HEK293 (cell line): ENCODE data around the gene KCNIP4.

Experiments
- CTCF ChIA-PET: fragments of 350-600 bp; formaldehyde crosslinking; extraction: SDS; loops from one replicate; lab custom pipeline; 2021; ENCODE audit warnings: antibody characterized with exemption; lab: Yijun Ruan, JAX
- POLR2A ChIA-PET: fragments of 300-600 bp; formaldehyde crosslinking; extraction: SDS; loops from one replicate; lab custom pipeline; 2020; ENCODE audit warnings: antibody characterized with exemption, inconsistent platforms; lab: Yijun Ruan, JAX
- H3K27ac ChIP-seq: fragments of 200-500 bp; sonication (Bioruptor generic); 2 replicates; pipeline ENCODE4 v1.5.1; 2014; ENCODE audit warnings: low read depth, low read length, control low read depth, inconsistent platforms; ENCODE audit errors: extremely low read depth
- H3K36me3 ChIP-seq, 2 experiments: fragments of 200-500 bp in 1 of 2; sonication (Bioruptor generic) in 1 of 2; 1 replicate in 1 of 2; 2 replicates in 1 of 2; pipeline ENCODE4 v1.5.1; 2014 to 2017; ENCODE audit warnings: inconsistent platforms in 2 of 2, low read length in 2 of 2; ENCODE audit not compliant: control insufficient read depth in 2 of 2, insufficient read depth in 1 of 2
- H3K4me1 ChIP-seq: fragments of 200-500 bp; sonication (Bioruptor generic); 2 replicates; pipeline ENCODE4 v1.5.1; 2014; ENCODE audit warnings: mild to moderate bottlenecking, low read length, inconsistent platforms; ENCODE audit not compliant: control insufficient read depth, insufficient read depth
- H3K4me3 ChIP-seq: 2 replicates; pipeline ENCODE4 v1.5.1; 2011; ENCODE audit warnings: low read depth, mild to moderate bottlenecking, control low read depth, low read length, moderate library complexity
- H3K9me3 ChIP-seq: fragments of 200-500 bp; sonication (Bioruptor generic); 2 replicates; pipeline ENCODE4 v1.5.1; 2014; ENCODE audit warnings: low read depth, low read length, inconsistent platforms; ENCODE audit not compliant: control insufficient read depth, insufficient read depth
- BCL6B ChIP-seq: fragments of 450-650 bp; formaldehyde crosslinking; IDR thresholded peaks from 2 replicates; pipeline ENCODE4 v1.5.1; 2017; ENCODE audit warnings: missing biosample characterization, missing genetic modification characterization
- MZF1 ChIP-seq: fragments of 450-650 bp; formaldehyde crosslinking; IDR thresholded peaks from 2 replicates; pipeline ENCODE4 v1.5.1; 2017; ENCODE audit warnings: missing biosample characterization, missing genetic modification characterization, borderline replicate concordance
- PRDM10 ChIP-seq: fragments of 450-650 bp; formaldehyde crosslinking; IDR thresholded peaks from 2 replicates; pipeline ENCODE4 v1.5.1; 2016; ENCODE audit warnings: missing biosample characterization, missing genetic modification characterization
- PRDM4 ChIP-seq: fragments of 450-650 bp; formaldehyde crosslinking; IDR thresholded peaks from 2 replicates; pipeline ENCODE4 v1.5.1; 2017; ENCODE audit warnings: missing biosample characterization, missing genetic modification characterization
- ZEB2 ChIP-seq: fragments of 450-650 bp; formaldehyde crosslinking; IDR thresholded peaks from 2 replicates; pipeline ENCODE4 v1.5.1; 2016; ENCODE audit warnings: missing biosample characterization, missing genetic modification characterization
- ZNF138 ChIP-seq: fragments of 450-650 bp; formaldehyde crosslinking; IDR thresholded peaks from 2 replicates; pipeline ENCODE4 v1.5.1; 2016; ENCODE audit warnings: missing biosample characterization, missing genetic modification characterization, borderline replicate concordance
- ZNF214 ChIP-seq: fragments of 450-650 bp; formaldehyde crosslinking; IDR thresholded peaks from 2 replicates; pipeline ENCODE4 v1.5.1; 2017; ENCODE audit warnings: missing biosample characterization, mild to moderate bottlenecking, missing genetic modification characterization, borderline replicate concordance
- ZNF280C ChIP-seq: fragments of 450-650 bp; formaldehyde crosslinking; IDR thresholded peaks from 2 replicates; pipeline ENCODE4 v1.5.1; 2016; ENCODE audit warnings: missing biosample characterization, missing genetic modification characterization
- ZNF501 ChIP-seq: fragments of 450-650 bp; formaldehyde crosslinking; IDR thresholded peaks from 2 replicates; pipeline ENCODE4 v1.5.1; 2016; ENCODE audit warnings: missing biosample characterization, missing genetic modification characterization
- ZNF548 ChIP-seq: fragments of 450-650 bp; formaldehyde crosslinking; IDR thresholded peaks from 2 replicates; pipeline ENCODE4 v1.5.1; 2016; ENCODE audit warnings: missing biosample characterization, missing genetic modification characterization
- ZNF549 ChIP-seq: fragments of 450-650 bp; IDR thresholded peaks from 2 replicates; pipeline ENCODE4 v1.5.1; 2018; ENCODE audit warnings: missing biosample characterization, missing genetic modification characterization, mild to moderate bottlenecking, inconsistent platforms, moderate library complexity
- ZNF571 ChIP-seq: fragments of 450-650 bp; formaldehyde crosslinking; IDR thresholded peaks from 2 replicates; pipeline ENCODE4 v1.5.0; 2017; ENCODE audit warnings: missing biosample characterization, missing genetic modification characterization
- ZNF670 ChIP-seq: fragments of 450-650 bp; formaldehyde crosslinking; IDR thresholded peaks from 2 replicates; pipeline ENCODE4 v1.5.1; 2016; ENCODE audit warnings: missing biosample characterization, missing genetic modification characterization, low read depth
- ZNF704 ChIP-seq: fragments of 450-650 bp; formaldehyde crosslinking; IDR thresholded peaks from 2 replicates; pipeline ENCODE4 v1.5.1; 2016; ENCODE audit warnings: missing biosample characterization, missing genetic modification characterization
- ZNF747 ChIP-seq: fragments of 450-650 bp; formaldehyde crosslinking; IDR thresholded peaks from 2 replicates; pipeline ENCODE4 v1.5.1; 2016; ENCODE audit warnings: missing biosample characterization, missing genetic modification characterization
- ZNF792 ChIP-seq: fragments of 450-650 bp; formaldehyde crosslinking; IDR thresholded peaks from 2 replicates; pipeline ENCODE4 v1.5.1; 2016; ENCODE audit warnings: missing biosample characterization, missing genetic modification characterization

The KCNIP4 gene

GRCh38 chr4:21011106-21011505, 937.5 kb downstream of the KCNIP4 start:
- no peaks in the 10 kb centered on the region for H3K9me3 ChIP-seq
- TF ChIP-seq BCL6B (tag by site-specific recombination) (no peak), ZNF214 (tag by site-specific recombination) (no peak), ZNF501 (tag by site-specific recombination) (no peak), ZEB2 (tag by site-specific recombination) (no peak), ZNF548 (tag by site-specific recombination) (no peak), ZNF670 (tag by site-specific recombination) (no peak), PRDM10 (tag by site-specific recombination) (no peak), ZNF704 (no peak), ZNF747 (tag by site-specific recombination) (no peak), ZNF280C (tag by site-specific recombination) (no peak), PRDM4 (tag by site-specific recombination) (no peak), ZNF571 (tag by site-specific recombination) (no peak), MZF1 (tag by site-specific recombination) (no peak), ZNF138 (tag by site-specific recombination) (no peak), ZNF792 (no peak), ZNF549 (no peak)
- TF ChIP-seq, all 188 proteins: peak for 0
- Histone ChIP-seq H3K36me3 (no peaks in the 10 kb centered on the region), H3K27ac (no peak overlapping the region), H3K4me3 (no peak overlapping the region), H3K4me1 (no peaks in the 10 kb centered on the region)
- ChIA-PET POLR2A (no interaction called here), CTCF (no interaction called here)
